ENCODE measurements around the gene CDAN1.

The CDAN1 gene

GRCh38 chr15:42692997-42693396, 43.9 kb downstream of the CDAN1 start (continued):
- TF ChIP-seq TSHZ2 (CRISPR knock-in tag; IDR thresholded peaks at IDR 0.05) = no peak
- no peak for TF ChIP-seq GLIS3 (CRISPR knock-in tag; IDR thresholded peaks at IDR 0.05)

GRCh38 chr15:42692536-42692935, 44.4 kb downstream of the CDAN1 start:
- TF ChIP-seq TOX (CRISPR knock-in tag; IDR thresholded peaks at IDR 0.05; ENCODE audit: borderline replicate concordance) = no peak
- no peak for TF ChIP-seq ZNF8 (CRISPR knock-in tag; IDR thresholded peaks at IDR 0.05)
- TF ChIP-seq TCF4 (CRISPR knock-in tag; IDR thresholded peaks at IDR 0.05; ENCODE audit: borderline replicate concordance) = no peak
- TF ChIP-seq CREB5 (CRISPR knock-in tag; IDR thresholded peaks at IDR 0.05; ENCODE audit: low read depth) = no peak
- TF ChIP-seq BACH2 (CRISPR knock-in tag; IDR thresholded peaks at IDR 0.05; ENCODE audit: borderline replicate concordance) = no peak
- TF ChIP-seq PPARA (CRISPR knock-in tag; IDR thresholded peaks at IDR 0.05; ENCODE audit: borderline replicate concordance) = no peak
- no peak for TF ChIP-seq SNAI2 (CRISPR knock-in tag; IDR thresholded peaks at IDR 0.05)
- TF ChIP-seq OSR1 (CRISPR knock-in tag; IDR thresholded peaks at IDR 0.05) = no peak
- no peak for TF ChIP-seq CSDC2 (CRISPR knock-in tag; IDR thresholded peaks at IDR 0.05)
- no peak for TF ChIP-seq POU6F1 (CRISPR knock-in tag; IDR thresholded peaks at IDR 0.05; ENCODE audit: borderline replicate concordance, low read depth)
- no peak for TF ChIP-seq ZNF70 (CRISPR knock-in tag; IDR thresholded peaks at IDR 0.05)
- no peak for TF ChIP-seq ZNF565 (CRISPR knock-in tag; conservative IDR thresholded peaks at IDR 0.05; ENCODE audit: low read depth)
- no peak for TF ChIP-seq ZFP3 (CRISPR knock-in tag; IDR thresholded peaks at IDR 0.05)
- no peak for TF ChIP-seq RARB (CRISPR knock-in tag; IDR thresholded peaks at IDR 0.05)
- no peak for TF ChIP-seq ARNTL (CRISPR knock-in tag; IDR thresholded peaks at IDR 0.05; ENCODE audit: borderline replicate concordance, low read depth)
- no peak for TF ChIP-seq ZFP30 (CRISPR knock-in tag; IDR thresholded peaks at IDR 0.05)
- ATAC-seq = no peak

- TF ChIP-seq CSRNP3 (CRISPR knock-in tag; IDR thresholded peaks at IDR 0.05) (no peak), ESRRG (CRISPR knock-in tag; IDR thresholded peaks at IDR 0.05) (no peak)
- no peak for ATAC-seq
Observed at GRCh38 chr15:42691770-42692169, 45.2 kb downstream of the CDAN1 start.

GRCh38 chr15:42691308-42691707, 45.6 kb downstream of the CDAN1 start:
- TF ChIP-seq ESRRG (CRISPR knock-in tag; IDR thresholded peaks at IDR 0.05) (no peak), PPARA (CRISPR knock-in tag; IDR thresholded peaks at IDR 0.05; ENCODE audit: borderline replicate concordance) (no peak), ZFP30 (CRISPR knock-in tag; IDR thresholded peaks at IDR 0.05) (no peak), CSRNP3 (CRISPR knock-in tag; IDR thresholded peaks at IDR 0.05) (no peak), OSR1 (CRISPR knock-in tag; IDR thresholded peaks at IDR 0.05) (no peak), ZFP3 (CRISPR knock-in tag; IDR thresholded peaks at IDR 0.05) (no peak), TOX (CRISPR knock-in tag; IDR thresholded peaks at IDR 0.05; ENCODE audit: borderline replicate concordance) (no peak), GLIS3 (CRISPR knock-in tag; IDR thresholded peaks at IDR 0.05) (no peak), ARNTL (CRISPR knock-in tag; IDR thresholded peaks at IDR 0.05; ENCODE audit: borderline replicate concordance, low read depth) (no peak), PATZ1 (CRISPR knock-in tag; IDR thresholded peaks at IDR 0.05; ENCODE audit: borderline replicate concordance) (no peak), RARB (CRISPR knock-in tag; IDR thresholded peaks at IDR 0.05) (no peak), ISL1 (CRISPR knock-in tag; IDR thresholded peaks at IDR 0.05) (no peak), ZNF70 (CRISPR knock-in tag; IDR thresholded peaks at IDR 0.05) (no peak)
- ATAC-seq = no peak
